GM12878 (cell line): ENCODE measurements around the gene NAT14. TPM values are rescaled to one million over a fixed set of nuclear protein-coding genes. Genes with fewer than 3 reads are reported as not detected.
A peak's percentile ranks its signal among the peaks of the same experiment; 100 is the strongest.

Experiments
- ATAC-seq: fragments of 200-7000 bp; cut with Tn5 transposase; 3 replicates; pipeline ENCODE4 v1.9.1; 2020; ENCODE audit warnings: mild to moderate bottlenecking, moderate library complexity
- BruUV-seq: library from RNA; stranded (reverse); fragments of 400-500 nt; replicated peaks from 2 replicates; lab custom pipeline; 2021; lab: Mats Ljungman, UMichigan
- CTCF ChIA-PET: fragments of 300-600 bp; sonication (Branson Sonifier 250); formaldehyde crosslinking; extraction: SDS; loops from one replicate; lab custom pipeline; 2021; ENCODE audit warnings: inconsistent platforms; lab: Yijun Ruan, JAX
- POLR2A ChIA-PET: fragments of 350-600 bp; formaldehyde crosslinking; extraction: SDS; loops from one replicate; lab custom pipeline; 2021; ENCODE audit warnings: inconsistent platforms; lab: Charles Lee
- RAD21 ChIA-PET: fragments of 300-600 bp; sonication (Branson Sonifier 250); formaldehyde crosslinking; loops from one replicate; lab custom pipeline; 2023; ENCODE audit warnings: antibody characterized with exemption; ENCODE audit not compliant: unreplicated experiment; lab: Charles Lee
- SMC1A ChIA-PET: fragments of 300-600 bp; sonication (Branson Sonifier 250); formaldehyde crosslinking; loops from one replicate; lab custom pipeline; 2023; ENCODE audit not compliant: unreplicated experiment, uncharacterized antibody; lab: Charles Lee
- DNase-seq: peaks from one replicate; pipeline ENCODE4 v3.0.0-alpha.2; 2011; ENCODE audit warnings: low read depth, low spot score
- FAIRE-seq: peaks from 3 replicates; lab custom pipeline; 2011; peaks lifted over from hg19 to GRCh38; lab: Jason Lieb, UNC
- H2AFZ ChIP-seq: 2 replicates; pipeline ENCODE4 v1.6.0; 2011; ENCODE audit warnings: low read depth, low read length, control low read depth; ENCODE audit not compliant: control insufficient read depth
- H3K27ac ChIP-seq: 2 replicates; pipeline ENCODE4 v1.5.1; 2011; ENCODE audit warnings: control low read depth; ENCODE audit not compliant: control insufficient read depth, insufficient read depth
- H3K27me3 ChIP-seq, 2 experiments: replicated peaks in 1 of 2; 2 replicates each; pipeline versions ENCODE4 v1.6.0 to v1.6.1; 2011; ENCODE audit warnings: low read length in 1 of 2; ENCODE audit not compliant: control insufficient read depth in 2 of 2, insufficient read depth in 2 of 2
- H3K36me3 ChIP-seq, 2 experiments: 2 replicates each; pipeline ENCODE4 v1.5.1; 2011; ENCODE audit warnings: low read length in 1 of 2; ENCODE audit not compliant: control insufficient read depth in 2 of 2, insufficient read depth in 2 of 2
- H3K4me1 ChIP-seq: 2 replicates; pipeline ENCODE4 v1.6.1; 2011; ENCODE audit warnings: mild to moderate bottlenecking, low read length, moderate library complexity, mixed read lengths; ENCODE audit not compliant: control insufficient read depth, insufficient read depth
- H3K4me2 ChIP-seq: 2 replicates; pipeline ENCODE4 v1.6.0; 2011; ENCODE audit warnings: control low read depth; ENCODE audit not compliant: control insufficient read depth, insufficient read depth
- H3K4me3 ChIP-seq: fragments of 200-600 bp; sonication (generic); 2 replicates; pipeline ENCODE4 v1.5.1; 2016
- H3K79me2 ChIP-seq: 2 replicates; pipeline ENCODE4 v1.6.0; 2011; ENCODE audit warnings: low read length; ENCODE audit not compliant: control insufficient read depth, insufficient read depth
- H3K9ac ChIP-seq: 2 replicates; pipeline ENCODE4 v1.8.0; 2011; ENCODE audit warnings: low read length, control low read depth, mixed read lengths; ENCODE audit not compliant: control insufficient read depth, insufficient read depth
- H3K9me3 ChIP-seq: replicated peaks from 3 replicates; pipeline ENCODE4 v1.5.1; 2011; ENCODE audit warnings: mild to moderate bottlenecking, low read length; ENCODE audit not compliant: control insufficient read depth, insufficient read depth
- H4K20me1 ChIP-seq: 2 replicates; pipeline ENCODE4 v1.6.0; 2011; ENCODE audit not compliant: control insufficient read depth, insufficient read depth
- BCL3 ChIP-seq: IDR thresholded peaks from 2 replicates; pipeline ENCODE4 v1.6.1; 2011; ENCODE audit warnings: borderline replicate concordance, low read depth, mild to moderate bottlenecking, moderate library complexity, low read length; ENCODE audit not compliant: insufficient read depth, poor library complexity, severe bottlenecking
- NR2C2 ChIP-seq: IDR thresholded peaks from 2 replicates; pipeline ENCODE4 v1.6.1; 2011; ENCODE audit warnings: borderline replicate concordance, low read depth; ENCODE audit not compliant: control insufficient read depth, insufficient read length
- SMAD5 ChIP-seq: IDR thresholded peaks from 2 replicates; pipeline ENCODE4 v1.6.1; 2016; ENCODE audit warnings: antibody characterized with exemption, low read depth
- WGBS: methylation state at CpG from one replicate; pipeline ENCODE4 v1.1.6; 2016; ENCODE audit warnings: low lambda C conversion rate; ENCODE audit not compliant: insufficient replicate concordance, insufficient coverage; ENCODE audit errors: missing lambda C conversion rate; 5-methylcytosine and 5-hydroxymethylcytosine counted together
- in situ Hi-C: fragments of 300-500 bp; cut with MboI; formaldehyde crosslinking; loops from 9 replicates; pipeline ENCODE4 v1.14.3; 2018; ENCODE audit warnings: mixed read lengths
- intact Hi-C: fragments of 100-400 bp; cut with micrococcal nuclease; formaldehyde crosslinking; loops from one replicate; pipeline ENCODE4 v1.14.2; 2022; ENCODE audit not compliant: unreplicated experiment
- polyA plus RNA-seq, 11 experiments: library from polyadenylated mRNA; depleted of rRNA in 4 of 11; unstranded in 6 of 11; stranded (reverse) in 5 of 11; fragments of >200 nt; fragmentation: Nextera tagmentation in 4 of 11; fragmentation: Illumina TruSeq in 1 of 11; extraction: Ambion mirVana in 4 of 11; extraction: Trizol in 1 of 11; gene quantifications; 1 replicate in 1 of 11; 2 replicates in 10 of 11; pipeline versions ENCODE4 v1.2.1 to v1.2.3, GENCODE V29; 2011 to 2016; ENCODE audit warnings: inconsistent platforms in 2 of 11, missing spikeins in 2 of 11, low read depth in 1 of 11
- total RNA-seq, 4 experiments: library from RNA; depleted of rRNA in 3 of 4; stranded (reverse); fragments of >200 nt in 3 of 4; fragmentation: Illumina TruSeq in 1 of 4; extraction: Trizol in 1 of 4; gene quantifications; 2 replicates each; pipeline versions ENCODE4 v1.2.1 to v1.2.3, GENCODE V29; 2013 to 2021

Gene NAT14
- total and polyA plus RNA-seq, 10 of the 15 experiments (the other 5 are each of a cell fraction or from before 2014, with no cell fraction given), result 0.87 to 23.6 (median 9.7) TPM

GRCh38 chr19:55527197-55528029 is 42.4 kb downstream of the NAT14 start:
- Histone ChIP-seq H3K27ac (no peak overlapping the region), H3K4me2 (no peak overlapping the region), H3K27me3 (no peaks in the 10 kb centered on the region), H3K79me2 (no peaks in the 10 kb centered on the region), H3K36me3 (no peaks in the 10 kb centered on the region), H4K20me1 (no peaks in the 10 kb centered on the region), H3K9ac (no peak overlapping the region), H3K4me1 (no peaks in the 10 kb centered on the region), H3K9me3 (no peaks in the 10 kb centered on the region; the same call in 2 of the 3 replicates), H2AFZ (no peak overlapping the region), H3K4me3 (no peak overlapping the region)
- BruUV-seq, result no TSS peak
- FAIRE-seq (peak; percentile 57), DNase-seq (no peak), ATAC-seq (no peak)
- intact Hi-C loops (no loop called here), in situ Hi-C loops (no loop called here)
- CTCF ChIA-PET, result no interaction called here
- SMC1A ChIA-PET, result no interaction called here
- TF ChIP-seq BCL3 (peak; percentile 78), SMAD5 (no peak), NR2C2 (peak; percentile 27)
- RAD21 ChIA-PET, result no interaction called here
- POLR2A ChIA-PET, result no interaction called here
- 62% methylated on average over 22 of the region's 22 CpGs for WGBS
